CD4-positive, alpha-beta T cell treated with Interferon gamma for 1 hour (primary cell): Measurements from ENCODE around the gene STEAP1B.

Experiments used
- DNase-seq: peaks from one replicate; pipeline ENCODE4 v3.0.0-alpha.2; 2020

STEAP1B gene

DNA sequence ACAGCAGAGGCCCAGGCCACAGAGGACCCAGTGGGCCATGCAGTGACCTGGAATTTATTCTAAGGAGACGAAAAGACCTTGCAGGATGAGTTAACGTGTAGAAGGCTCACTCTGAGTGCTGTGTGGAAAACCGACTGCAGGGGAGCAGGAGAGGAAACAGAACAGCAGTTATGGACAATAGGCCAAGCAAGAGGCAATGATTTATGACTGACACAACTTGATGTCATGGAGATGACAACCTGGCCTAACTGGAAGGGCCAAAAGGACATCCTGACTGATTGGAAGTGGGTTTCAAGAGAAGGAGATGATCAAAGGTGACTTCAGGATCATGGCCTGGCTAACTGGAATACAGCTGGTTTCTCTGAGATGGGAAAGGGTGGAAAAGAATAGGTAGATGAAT lies 72.9 kb downstream of the STEAP1B start:
- no peak for DNase-seq

DNA sequence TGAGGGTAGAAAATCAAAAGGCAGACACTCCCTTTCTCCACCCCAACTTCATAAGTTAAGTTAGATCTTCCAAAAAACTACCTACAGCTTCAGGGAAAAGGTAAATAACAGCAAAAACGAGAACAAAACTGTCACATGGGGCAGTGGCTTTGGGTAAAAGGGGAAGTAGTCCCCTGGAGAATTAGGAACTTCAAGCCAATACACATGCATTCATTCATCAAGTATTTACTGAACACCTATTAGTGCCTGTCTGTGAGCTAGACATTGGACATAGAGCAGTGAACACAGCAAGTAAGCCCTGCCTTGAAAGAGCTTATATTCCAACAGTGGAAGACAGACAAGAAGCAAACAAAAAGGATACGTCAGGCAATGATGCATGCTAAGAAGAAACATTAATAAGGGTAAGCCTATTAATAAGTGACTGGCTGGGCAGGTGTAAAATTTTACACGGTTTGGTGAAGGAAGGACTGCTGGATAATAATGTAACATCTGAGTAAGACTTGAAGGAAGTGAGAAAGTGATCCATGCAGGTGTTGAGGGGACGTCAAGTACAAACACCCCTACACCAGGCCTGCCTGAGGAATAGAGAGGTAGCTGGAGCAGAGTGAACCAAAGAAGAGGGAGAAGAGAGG lies 73.4 kb downstream of the STEAP1B start:
- DNase-seq: no peak

DNA sequence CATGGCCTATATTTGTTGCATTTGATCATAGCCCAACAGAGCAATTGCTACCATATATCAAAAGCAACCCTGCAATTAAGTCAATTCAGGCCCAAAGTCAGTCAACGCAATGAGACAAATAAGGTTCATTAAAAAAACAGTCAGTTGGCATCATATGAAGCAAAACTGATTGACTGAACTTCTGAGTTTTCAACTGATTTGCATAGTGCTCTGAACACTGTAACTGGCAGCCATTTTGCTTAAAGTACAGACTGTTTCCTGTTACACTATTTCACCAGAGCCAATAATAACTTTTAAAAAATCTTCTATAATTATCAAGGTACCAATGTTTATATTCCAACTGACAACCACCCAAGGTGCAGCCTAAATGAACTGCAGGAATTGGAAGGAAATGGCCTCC lies 74.6 kb downstream of the STEAP1B start:
- DNase-seq: no peak

DNA sequence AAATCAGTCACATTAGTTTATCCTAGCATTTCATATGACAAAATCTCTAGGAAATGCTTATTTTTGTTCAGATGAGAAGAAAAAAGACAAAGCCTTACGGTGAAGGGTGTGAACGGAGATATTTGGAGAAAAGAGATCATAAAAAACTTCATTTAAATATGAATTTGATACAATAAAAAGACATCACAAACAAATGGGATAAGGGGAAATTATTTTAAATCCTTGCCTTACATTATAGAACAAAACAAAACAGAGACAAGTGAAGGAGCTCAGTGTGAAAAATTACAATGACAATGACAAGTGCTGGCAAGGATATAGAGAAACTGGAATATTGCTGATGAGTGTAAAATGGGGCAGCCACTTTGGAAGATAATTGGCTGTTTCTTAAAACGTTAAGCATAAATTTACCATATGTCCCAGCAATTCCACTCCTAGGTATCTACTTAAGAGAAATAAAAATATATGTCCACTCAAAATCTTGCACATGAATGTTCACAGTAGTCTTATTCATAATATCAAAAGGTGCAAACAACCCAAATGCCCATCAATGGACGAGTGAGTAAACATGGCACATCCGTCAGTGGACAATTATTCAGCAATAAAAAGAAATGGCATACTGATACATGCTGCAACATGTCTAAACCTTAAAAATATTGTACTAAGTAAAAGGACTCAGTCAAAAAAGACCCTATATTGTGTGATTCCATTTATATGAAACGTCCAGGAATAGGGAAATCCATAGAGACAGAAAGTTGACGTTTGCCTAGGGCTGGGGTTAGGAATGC lies 77.0 kb downstream of the STEAP1B start:
- no peak for DNase-seq

DNA sequence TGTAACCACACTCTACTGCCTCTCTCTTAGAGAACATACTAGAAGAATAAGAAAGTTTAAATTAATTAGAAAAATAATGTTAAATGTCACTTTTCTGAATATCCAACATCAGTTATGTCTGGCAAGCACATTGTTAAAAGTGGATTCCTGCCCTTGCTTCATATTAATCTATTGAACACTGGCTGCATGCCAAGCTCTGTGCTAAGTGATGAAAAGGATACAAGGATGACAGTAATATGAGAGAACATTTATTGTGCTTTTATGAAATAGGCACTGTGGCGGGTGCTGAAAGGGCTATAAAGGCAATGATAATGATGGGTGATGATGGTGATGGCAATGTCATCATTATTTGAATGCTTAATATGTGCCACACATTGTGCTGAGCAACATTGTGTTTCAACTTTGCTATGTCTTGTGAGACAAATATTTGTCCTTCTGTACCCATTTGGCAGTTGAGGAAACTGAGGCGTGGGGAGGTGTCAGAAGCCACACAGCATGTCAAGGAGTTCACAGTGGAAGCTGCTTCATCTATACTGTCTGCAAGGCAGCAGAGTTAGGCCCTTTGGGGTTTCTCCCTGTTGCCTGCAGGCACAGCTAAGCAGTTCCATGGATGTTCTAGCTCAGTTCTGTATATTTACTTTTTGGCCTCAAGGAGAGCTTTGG lies 78.9 kb downstream of the STEAP1B start:
- no peak for DNase-seq

DNA sequence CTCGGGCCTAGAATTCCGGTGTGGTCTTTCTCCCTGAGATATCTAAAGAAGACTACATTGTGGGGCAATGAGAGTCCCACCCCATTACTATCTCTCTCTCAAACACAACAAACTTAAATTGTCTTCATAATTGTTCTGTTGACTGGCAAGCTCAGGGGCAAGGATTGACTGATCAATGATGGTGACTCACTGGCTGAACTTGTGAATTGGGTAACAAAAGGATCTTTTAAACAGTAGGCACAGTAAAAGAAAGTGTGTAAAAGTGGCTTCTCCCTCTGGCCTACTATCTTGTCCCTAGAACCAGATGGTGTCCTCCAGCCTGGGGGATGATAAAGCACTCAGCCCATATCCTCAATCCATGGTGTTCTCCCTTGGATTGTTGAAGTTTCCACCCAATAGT lies 80.0 kb downstream of the STEAP1B start:
- DNase-seq: no peak

DNA sequence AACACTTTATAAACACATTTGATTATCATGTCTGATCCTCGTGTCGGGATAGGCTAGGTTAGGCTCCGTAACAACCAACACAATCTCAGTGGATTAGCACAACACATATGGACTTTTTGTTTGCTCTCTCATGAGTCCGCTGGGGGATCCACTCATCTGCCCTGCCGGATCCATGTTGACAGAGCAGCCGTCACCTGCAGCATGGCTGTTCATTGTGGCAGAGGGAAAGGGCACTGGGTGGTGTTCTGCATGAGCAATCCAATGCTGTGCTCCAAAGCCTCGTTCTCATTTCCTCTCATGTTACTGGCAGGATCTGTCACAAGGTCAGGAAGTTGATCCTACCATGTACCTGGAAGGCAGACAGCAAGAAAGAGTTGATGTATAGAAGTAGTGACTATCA lies 80.5 kb downstream of the STEAP1B start:
- DNase-seq: no peak

DNA sequence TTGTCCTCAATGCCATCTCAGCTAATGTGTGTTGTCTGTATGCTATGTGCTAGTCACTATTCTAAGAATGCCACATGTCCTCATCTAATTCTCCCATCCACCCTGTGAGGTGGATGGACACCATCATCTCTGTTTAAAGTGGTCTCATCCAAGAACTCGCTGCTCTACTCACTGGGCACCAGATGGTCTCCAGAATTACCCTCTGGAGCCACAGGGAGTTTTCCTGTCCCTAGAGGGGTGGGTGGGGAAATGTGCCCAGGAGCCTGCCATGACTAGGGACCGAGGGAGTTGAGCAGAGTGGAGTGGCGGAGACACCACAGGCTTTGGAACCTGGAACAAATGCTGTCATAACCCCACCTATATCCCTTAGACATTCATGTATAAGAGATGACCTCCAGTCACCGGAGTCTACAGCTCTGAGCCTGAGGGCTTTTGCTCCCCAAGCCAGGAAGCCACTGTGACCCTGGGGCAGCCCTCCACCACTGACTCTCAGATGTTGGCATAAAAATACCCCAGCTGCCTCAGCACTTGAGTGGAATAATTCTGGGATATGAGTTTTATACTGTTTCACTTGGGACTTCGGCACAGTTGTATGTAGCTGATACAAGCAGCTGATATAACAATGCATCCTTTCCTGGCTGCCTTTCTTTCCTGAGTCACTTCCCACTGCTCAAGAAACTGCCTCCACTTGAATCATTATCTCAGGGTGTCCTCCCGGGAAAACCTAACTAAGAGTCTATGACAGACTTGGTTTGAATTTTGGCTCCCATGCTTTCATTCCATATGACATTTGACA lies 81.5 kb downstream of the STEAP1B start:
- no peak for DNase-seq

DNA sequence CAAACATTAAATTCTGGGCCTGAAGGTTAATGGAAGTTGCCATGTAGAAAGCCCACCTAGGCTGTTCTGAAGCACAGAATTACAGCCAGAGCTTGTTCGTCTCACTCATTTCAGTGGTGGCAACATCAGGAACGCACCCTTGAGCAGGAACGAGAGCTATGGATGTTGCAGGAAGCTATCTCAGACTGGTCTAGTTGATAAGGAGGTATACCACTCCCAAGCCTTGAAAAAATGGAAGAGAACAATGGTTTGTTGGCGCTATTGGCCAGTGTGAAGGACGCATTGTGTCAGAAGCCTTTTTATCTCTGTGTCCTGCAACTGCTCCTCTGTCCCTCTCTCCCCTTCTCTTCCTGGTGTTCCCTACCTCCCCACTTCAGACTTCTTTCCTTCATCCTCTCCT lies 82.1 kb downstream of the STEAP1B start:
- DNase-seq: no peak

DNA sequence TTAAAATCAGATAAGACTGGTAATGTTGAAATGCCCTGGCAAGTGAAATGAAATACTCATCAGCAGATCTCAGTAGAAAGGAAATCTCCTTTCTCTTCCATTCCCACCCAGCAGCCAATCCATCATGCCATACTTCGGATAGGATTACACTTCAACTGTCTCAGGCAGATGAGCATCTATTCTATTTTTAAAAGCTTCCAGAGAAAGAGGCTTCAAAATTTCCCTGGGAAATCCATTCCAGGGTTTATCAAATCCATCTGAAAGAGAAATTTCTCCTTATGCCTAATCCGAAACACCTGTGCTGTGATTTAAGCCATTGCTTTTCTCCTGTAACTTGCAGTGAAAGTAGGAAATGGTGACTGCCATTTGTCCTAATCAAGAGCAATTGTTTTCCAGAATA lies 82.6 kb downstream of the STEAP1B start:
- DNase-seq: no peak

DNA sequence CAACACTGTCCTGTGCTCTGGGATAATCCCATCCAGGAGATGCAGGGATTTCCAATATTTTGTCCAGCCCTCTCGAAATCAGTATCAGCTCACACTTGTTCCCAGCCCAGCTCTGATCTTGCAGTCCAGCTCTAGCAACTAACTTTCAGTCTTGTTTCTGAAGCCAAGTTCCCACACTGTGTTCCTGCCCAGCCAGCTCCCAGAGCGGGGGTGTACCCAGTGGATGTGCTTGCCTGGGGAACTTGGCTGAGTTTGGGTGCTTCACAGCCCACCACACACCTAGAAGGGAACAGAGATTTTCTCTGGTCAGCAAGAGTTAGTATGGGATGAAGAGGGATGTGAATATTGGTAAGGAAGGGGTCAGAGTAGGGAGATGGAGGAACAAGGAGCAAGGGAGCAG lies 85.6 kb downstream of the STEAP1B start:
- no peak for DNase-seq

DNA sequence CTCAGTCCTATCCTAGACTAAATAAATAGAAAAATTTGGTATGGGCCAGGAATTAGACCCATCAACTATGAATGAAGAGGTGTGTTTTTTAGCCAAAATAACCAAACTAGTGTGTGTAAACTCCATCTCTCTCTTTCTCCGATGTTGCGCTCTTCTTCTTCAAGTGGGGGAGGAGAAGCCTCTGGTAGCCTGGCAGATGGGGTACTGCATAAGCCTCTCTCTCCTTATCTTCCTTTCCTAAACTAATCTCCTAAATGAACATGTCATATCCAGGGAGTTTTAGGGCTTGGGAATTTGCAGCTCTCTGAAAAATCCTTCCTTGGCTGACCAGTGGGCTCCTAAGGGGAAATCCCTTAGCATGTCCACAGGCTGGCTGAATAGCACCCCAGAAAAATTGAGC lies 86.8 kb downstream of the STEAP1B start:
- DNase-seq: no peak

DNA sequence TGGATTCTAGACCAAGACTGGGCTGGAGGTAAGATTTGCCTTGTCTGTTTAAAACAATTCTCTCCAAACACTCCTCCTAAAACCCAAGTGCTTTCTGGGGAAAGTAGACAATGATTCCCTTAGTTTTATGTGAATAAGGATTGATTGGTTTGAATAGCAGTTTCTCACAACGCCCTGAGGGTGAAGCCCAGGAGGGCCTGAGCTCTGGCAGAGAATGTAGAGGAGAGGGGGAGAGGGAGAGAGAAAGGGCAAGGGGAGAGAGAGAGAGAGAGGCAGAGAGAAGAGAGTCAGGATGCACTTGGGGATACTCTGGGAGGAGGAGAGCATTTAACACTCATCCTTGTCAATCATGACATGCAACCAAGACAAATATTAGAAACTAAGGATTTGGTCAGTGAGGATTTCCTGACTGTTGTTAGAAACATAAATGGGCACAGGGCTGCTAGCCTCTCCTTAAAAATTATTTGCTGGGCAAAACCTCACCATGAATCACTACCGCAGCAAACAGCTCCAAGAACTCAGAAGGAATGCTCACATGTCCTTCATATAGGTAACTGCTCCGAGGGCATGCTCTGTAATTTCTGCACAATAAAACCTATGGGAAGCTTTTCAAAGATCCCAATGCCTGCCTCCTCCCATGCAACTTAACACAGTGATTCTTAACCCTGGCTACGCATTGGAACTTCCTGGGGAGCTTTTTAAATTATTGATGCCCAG lies 87.9 kb downstream of the STEAP1B start:
- DNase-seq: no peak

DNA sequence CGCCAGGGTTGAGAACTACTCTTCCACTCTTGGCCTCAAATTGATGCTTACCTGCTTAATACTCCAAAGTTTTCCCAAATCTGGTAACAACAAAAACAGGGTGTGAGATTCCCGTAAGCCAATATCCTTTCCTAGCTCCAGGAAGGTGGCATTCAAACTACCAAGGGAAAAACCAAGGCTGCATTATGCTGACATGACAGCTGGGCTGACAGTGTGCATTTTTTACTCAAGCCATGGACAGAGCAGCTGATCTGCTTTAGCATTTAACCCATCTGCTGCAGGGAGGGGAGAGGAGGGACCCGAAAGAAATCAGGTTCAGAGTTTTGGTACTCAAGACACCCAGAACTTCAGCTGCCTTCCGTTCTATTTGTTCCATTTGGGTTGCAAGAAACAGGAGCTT lies 93.3 kb downstream of the STEAP1B start:
- DNase-seq: no peak

DNA sequence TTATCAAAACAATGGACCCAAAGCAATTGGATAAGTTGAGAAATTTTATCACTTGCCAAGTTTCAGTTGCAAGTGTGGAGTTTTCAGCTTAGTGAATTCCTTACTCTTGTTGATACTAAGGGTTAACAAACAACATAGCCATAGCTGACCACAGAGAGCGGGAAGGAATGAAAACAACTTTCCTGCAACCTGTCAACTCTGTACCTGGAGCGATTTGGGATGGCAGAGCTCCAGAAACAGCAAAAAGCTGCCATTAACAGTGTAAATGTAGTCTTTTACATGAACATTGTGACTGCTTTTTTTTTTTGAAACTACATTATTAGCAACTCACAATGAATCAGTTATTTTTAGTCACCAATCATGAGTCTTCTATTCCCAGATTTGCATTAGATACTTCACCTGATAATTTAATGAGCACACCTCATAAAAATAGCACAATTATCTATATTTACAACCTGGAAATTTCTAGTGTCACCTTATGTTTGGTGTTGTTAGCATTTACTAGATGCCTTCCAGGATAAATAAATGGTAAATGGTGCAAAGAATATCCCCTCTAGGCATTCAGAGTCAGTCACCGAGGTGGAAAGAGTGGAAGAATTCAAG lies 95.5 kb downstream of the STEAP1B start:
- DNase-seq: no peak

DNA sequence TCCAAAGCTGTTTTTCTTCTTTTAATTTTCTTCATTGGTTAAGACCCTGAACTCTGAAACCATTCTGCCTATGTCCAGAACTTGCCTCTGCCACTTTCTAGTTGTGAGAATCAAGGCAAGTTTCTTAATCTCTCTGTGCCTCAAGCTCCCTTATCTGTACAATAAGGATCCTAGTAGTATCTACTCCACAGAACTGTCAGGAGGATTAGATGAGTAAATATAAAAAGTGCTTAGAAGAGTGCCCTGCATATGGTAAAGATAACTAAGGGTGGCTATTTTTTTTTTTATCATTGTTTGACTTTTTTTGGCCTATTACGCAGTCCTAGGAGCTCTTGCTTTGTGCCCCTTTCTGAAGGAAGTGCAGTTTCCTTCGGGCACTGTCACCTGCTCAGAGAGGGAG lies 96.6 kb downstream of the STEAP1B start:
- no peak for DNase-seq

DNA sequence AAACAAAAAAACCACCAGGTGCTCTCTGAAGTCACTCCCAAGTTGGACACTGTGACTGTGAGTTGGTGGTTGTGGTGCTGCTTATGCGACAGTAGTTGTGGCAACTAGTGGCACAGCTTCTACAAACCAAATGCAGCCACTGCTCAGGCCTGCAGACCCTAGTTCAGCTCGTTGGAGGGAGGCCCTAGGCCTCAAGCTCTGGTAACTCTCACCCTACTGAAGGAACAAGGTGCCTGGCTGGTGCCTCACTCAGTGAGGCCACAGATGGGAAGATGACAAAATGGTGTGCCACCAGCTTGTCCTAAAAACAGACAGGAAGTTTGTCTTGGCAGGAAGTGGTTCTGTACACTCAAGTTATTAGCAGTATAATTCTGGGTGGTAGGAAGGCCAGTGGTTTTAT lies 97.7 kb downstream of the STEAP1B start:
- no peak for DNase-seq

DNA sequence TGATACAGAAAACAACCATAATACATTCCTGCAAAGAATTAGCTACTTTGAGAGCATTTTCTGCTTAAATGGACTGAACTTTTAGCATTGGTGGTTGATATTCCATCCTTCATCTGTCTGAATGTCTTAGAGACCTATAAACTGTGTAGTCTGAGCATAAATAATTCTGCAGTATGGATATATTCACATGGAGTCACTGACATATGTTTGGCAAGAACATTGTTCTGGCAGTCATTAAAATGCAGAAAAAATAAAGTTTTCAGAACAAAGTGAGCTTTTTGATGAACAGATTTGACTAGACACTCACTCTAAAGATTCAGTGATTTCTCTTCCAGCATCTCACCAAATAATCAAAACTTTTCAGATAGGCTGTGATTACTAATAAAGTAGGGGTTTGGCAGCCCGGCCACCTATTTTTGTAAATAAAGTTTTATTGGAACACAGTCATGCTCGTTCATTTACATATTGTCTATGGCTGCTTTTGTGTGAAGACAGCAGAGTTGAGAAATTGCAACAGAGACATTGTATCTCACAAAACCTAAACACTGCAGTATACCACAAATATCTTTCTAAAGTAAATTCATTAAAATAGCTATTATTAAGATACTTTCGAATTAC lies 98.9 kb downstream of the STEAP1B start:
- no peak for DNase-seq

DNA sequence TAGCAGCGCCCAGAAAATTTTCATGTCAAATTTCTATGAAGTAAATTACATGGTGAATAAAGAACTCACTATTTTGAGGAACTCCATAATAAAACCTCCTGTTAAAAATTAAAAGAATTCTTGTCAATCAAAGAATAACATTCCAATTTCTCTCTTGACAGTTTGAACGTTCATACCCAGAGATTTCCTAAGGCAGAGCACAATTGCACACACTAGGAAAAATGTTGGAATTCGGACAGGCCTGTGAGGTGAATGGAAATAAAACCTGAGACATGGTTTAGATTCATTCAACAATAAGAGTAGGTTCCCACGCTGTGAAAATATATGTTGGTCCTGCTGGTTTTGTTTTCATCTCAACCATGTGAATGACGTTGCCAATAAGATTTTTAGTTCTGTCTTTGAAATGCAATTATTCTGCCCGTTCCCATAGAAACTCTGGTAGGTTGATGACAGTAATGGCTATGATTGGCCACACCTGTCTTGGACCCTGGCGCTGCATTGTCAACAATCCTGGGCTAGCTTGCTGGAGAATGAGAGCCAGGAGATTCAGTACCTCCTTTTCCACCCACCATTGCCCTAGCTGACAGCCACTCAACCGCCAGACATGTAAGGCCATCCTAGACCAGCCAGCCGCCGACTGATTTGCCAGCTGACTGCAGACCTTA lies 99.7 kb downstream of the STEAP1B start:
- DNase-seq: no peak

DNA sequence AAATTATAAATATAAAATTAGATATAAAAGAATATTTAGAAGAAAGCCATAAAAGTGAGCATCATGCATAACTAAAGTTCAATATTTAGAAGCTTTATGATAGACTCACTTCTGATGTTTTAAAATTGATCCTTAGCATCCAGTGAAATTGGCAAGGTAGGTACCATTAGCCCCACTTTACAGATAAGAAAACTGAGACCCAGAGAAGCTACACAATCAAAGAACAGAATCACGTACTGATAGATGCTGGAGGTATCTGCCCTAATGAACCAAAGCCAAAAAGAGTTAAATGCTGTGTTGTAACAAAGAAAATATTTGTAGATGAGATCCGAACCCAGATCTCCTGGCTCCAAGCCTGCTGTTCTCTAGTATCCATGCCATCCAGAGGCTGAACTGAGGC lies 100.4 kb downstream of the STEAP1B start:
- DNase-seq: no peak

DNA sequence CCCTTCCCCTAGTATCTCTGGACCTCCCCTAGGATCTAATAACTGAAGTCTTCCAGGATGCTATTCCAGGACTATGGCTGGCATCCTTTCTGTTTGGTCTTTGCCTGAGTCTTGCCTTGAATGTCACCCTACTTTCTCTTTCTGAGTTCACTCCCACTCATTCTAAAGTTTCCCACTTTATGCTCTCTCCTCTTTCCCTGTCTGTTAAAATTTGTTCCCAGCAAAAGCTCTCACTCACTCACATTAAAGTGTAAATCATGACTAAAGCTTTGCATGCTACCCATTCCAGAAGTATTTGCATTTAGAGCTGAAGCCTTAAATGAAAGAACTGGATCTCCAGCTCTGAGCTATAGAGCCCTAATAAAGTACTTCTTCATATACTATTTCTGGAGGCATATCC lies 100.9 kb downstream of the STEAP1B start:
- DNase-seq: no peak
